HUES6 (cell line): Measurements from ENCODE around the gene CDX4.
"Not testable (repeated sequence)": the region's sequence is repeated elsewhere in the genome, so short reads cannot be mapped to it uniquely, and the experiment has no call there.

Experiments used
- H3K27ac ChIP-seq: 2 replicates; pipeline ENCODE4 v1.7.0; 2013; ENCODE audit warnings: low read depth, mild to moderate bottlenecking, low read length, inconsistent platforms
- H3K27me3 ChIP-seq: 2 replicates; pipeline ENCODE4 v1.6.1; 2013; ENCODE audit warnings: low read length; ENCODE audit not compliant: control insufficient read depth, insufficient read depth
- H3K36me3 ChIP-seq: 2 replicates; pipeline ENCODE4 v1.6.1; 2013; ENCODE audit warnings: low read length; ENCODE audit not compliant: control insufficient read depth, insufficient read depth
- H3K4me1 ChIP-seq: 2 replicates; pipeline ENCODE4 v1.6.1; 2013; ENCODE audit warnings: low read length; ENCODE audit not compliant: control insufficient read depth, insufficient read depth
- H3K4me3 ChIP-seq: 2 replicates; pipeline ENCODE4 v1.5.1; 2013; ENCODE audit warnings: low read depth, low read length
- H3K9ac ChIP-seq: one replicate; pipeline ENCODE4 v1.6.1; 2013; ENCODE audit warnings: mild to moderate bottlenecking, low read length
- H3K9me3 ChIP-seq: 2 replicates; pipeline ENCODE4 v1.6.1; 2013; ENCODE audit warnings: low read depth, low read length; ENCODE audit not compliant: control insufficient read depth, insufficient read depth

The CDX4 gene

DNA sequence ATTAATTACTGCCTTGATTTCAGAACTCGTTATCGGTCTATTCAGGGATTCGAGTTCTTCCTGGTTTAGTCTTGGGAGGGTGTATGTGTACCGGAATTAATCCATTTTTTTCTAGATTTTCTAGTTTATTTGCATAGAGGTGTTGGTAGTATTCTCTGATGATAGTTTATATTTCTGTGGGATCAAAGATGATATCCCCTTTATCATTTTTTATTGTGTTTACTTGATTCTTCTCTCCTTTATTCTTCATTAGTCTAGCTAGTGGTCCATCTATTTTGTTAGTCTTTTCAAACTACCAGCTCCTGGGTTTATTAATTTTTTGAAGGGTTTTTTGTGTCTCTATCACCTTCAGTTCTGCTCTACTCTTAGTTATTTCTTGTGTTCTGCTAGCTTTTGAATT is 32.1 kb downstream of the CDX4 start:
- no peak overlapping the region for H3K27ac ChIP-seq
- no peaks in the 10 kb centered on the region for H3K4me1 ChIP-seq
- H3K9me3 ChIP-seq: no peaks in the 10 kb centered on the region
- H3K36me3 ChIP-seq: no peaks in the 10 kb centered on the region
- no peak overlapping the region for H3K9ac ChIP-seq
- H3K4me3 ChIP-seq: no peak overlapping the region
- H3K27me3 ChIP-seq: no peaks in the 10 kb centered on the region; the same call in 1 of the 2 replicates

DNA sequence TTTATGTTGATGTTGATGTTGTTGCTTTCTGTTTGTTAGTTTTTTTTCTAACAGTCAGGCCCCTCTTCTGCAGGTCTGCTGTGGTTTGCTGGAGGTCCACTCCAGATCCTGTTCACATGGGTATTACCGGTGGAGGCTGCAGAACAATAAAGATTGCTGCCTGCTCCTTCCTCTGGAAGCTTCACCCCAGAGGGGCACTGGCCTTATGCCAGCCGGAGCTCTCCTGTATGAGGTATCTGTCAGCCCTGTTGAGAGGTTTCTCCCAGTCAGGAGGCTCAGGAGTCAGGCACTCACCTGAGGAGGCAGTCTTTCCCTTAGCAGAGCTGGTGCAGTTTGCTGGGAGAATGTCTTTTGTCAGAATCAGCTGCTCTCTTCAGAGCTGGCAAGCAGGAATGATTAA is 34.7 kb downstream of the CDX4 start:
- no peaks in the 10 kb centered on the region for H3K9me3 ChIP-seq
- H3K9ac ChIP-seq: no peak overlapping the region
- no peaks in the 10 kb centered on the region; the same call in 1 of the 2 replicates for H3K27me3 ChIP-seq
- H3K36me3 ChIP-seq: no peaks in the 10 kb centered on the region
- H3K27ac ChIP-seq: no peak overlapping the region
- no peaks in the 10 kb centered on the region for H3K4me1 ChIP-seq
- no peak overlapping the region for H3K4me3 ChIP-seq

DNA sequence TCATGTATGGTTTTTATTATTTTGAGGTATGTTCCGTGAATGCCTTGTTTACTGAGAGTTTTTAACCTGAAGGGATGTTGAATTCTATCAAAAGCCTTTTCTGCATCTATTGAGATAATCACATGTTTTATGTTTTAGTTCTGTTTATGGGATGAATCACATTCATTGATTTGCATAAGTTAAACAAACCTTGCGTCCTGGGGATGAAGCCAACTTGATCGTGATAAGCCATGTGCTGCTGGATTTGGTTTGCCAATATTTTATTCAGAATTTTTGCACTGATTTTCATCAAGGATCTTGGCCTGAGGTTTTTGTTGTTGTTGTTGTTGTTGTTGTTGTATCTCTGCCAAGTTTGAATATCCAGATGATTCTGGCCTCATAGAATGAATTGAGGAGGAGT is 43.8 kb downstream of the CDX4 start:
- Histone ChIP-seq H3K4me1 (no peaks in the 10 kb centered on the region), H3K36me3 (no peaks in the 10 kb centered on the region), H3K9ac (no peak overlapping the region), H3K9me3 (no peaks in the 10 kb centered on the region), H3K4me3 (no peak overlapping the region), H3K27me3 (no peaks in the 10 kb centered on the region; the same call in 1 of the 2 replicates), H3K27ac (no peak overlapping the region)

DNA sequence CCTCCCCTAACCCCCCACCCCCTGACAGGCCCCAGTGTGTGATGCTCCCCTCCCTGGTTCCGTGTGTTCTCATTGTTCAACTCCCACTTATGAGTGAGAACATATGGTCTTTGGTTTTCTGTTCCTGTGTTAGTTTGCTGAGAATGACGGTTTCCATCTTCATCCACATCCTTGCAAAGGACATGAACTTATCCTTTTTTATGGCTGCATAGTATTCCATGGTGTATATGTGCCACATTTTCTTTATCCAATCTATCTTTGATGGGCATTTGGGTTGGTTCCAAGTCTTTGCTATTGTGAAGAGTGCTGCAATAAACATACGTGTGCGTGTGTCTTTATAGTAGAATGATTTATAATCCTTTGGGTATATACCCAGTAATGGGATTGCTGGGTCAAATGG is 45.3 kb downstream of the CDX4 start:
- not testable (repeated sequence) for H3K9ac ChIP-seq, H3K4me1 ChIP-seq, H3K27me3 ChIP-seq, H3K9me3 ChIP-seq, H3K27ac ChIP-seq, H3K4me3 ChIP-seq, H3K36me3 ChIP-seq
